PC-3 (cell line): ENCODE measurements around the gene LRBA. TPM values are rescaled to one million over a fixed set of nuclear protein-coding genes. Genes with fewer than 3 reads are reported as not detected.
"Not testable (repeated sequence)": the region's sequence is repeated elsewhere in the genome, so short reads cannot be mapped to it uniquely, and the experiment has no call there.

Experiments used
- ATAC-seq: fragments of 200-7000 bp; cut with Tn5 transposase; 2 replicates; pipeline ENCODE4 v1.9.1; 2020; ENCODE audit warnings: mild to moderate bottlenecking, moderate library complexity
- BruUV-seq: library from RNA; stranded (reverse); fragments of 400-500 nt; replicated peaks from 2 replicates; lab custom pipeline; 2021; lab: Mats Ljungman, UMichigan
- CTCF ChIA-PET: fragments of 300-600 bp; sonication (Branson Sonifier 250); formaldehyde crosslinking; loops from one replicate; lab custom pipeline; 2022; ENCODE audit warnings: antibody characterized with exemption; lab: Charles Lee
- POLR2A ChIA-PET: fragments of 300-600 bp; sonication (Branson Sonifier 250); formaldehyde crosslinking; loops from one replicate; lab custom pipeline; 2022; ENCODE audit warnings: antibody characterized with exemption; ENCODE audit not compliant: unreplicated experiment; lab: Charles Lee
- DNase-seq: peaks from one replicate; pipeline ENCODE4 v3.0.0-alpha.2; 2015
- H2AFZ ChIP-seq: fragments of 300-600 bp; sonication (generic); 2 replicates; pipeline ENCODE4 v1.6.0; 2016; ENCODE audit warnings: antibody characterized with exemption, low read length
- H3F3A ChIP-seq: fragments of 300-600 bp; sonication (generic); one replicate; pipeline ENCODE4 v1.6.0; 2017; ENCODE audit warnings: antibody characterized with exemption, low read length, control low read depth, mild to moderate bottlenecking; ENCODE audit not compliant: unreplicated experiment
- H3K27ac ChIP-seq: fragments of 300-600 bp; sonication (generic); 2 replicates; pipeline ENCODE4 v1.5.1; 2016; ENCODE audit warnings: mild to moderate bottlenecking, low read length
- H3K27me3 ChIP-seq: fragments of 300-600 bp; sonication (generic); 2 replicates; pipeline ENCODE4 v1.6.1; 2016; ENCODE audit warnings: low read length, mixed read lengths
- H3K36me3 ChIP-seq: fragments of 300-600 bp; sonication (generic); 2 replicates; pipeline ENCODE4 v1.6.1; 2016; ENCODE audit warnings: low read depth, mixed run types, low read length, mixed read lengths
- H3K4me1 ChIP-seq: fragments of 300-600 bp; sonication (generic); 2 replicates; pipeline ENCODE4 v1.5.1; 2016; ENCODE audit warnings: low read length; ENCODE audit not compliant: insufficient read depth
- H3K4me2 ChIP-seq: fragments of 300-600 bp; sonication (generic); 2 replicates; pipeline ENCODE4 v1.6.0; 2016; ENCODE audit warnings: low read length
- H3K4me3 ChIP-seq: fragments of 300-600 bp; sonication (generic); 2 replicates; pipeline ENCODE4 v1.5.1; 2016; ENCODE audit warnings: mild to moderate bottlenecking, low read length, mixed read lengths
- H3K79me2 ChIP-seq: fragments of 300-600 bp; sonication (generic); 2 replicates; pipeline ENCODE4 v1.6.1; 2017; ENCODE audit warnings: low read length, mixed read lengths
- H3K9ac ChIP-seq: fragments of 300-600 bp; sonication (generic); 2 replicates; pipeline ENCODE4 v1.6.0; 2016; ENCODE audit warnings: mild to moderate bottlenecking, low read length
- H3K9me2 ChIP-seq: fragments of 300-600 bp; sonication (generic); replicated peaks from 2 replicates; pipeline ENCODE4 v1.6.1; 2016; ENCODE audit warnings: mixed run types, low read length, mixed read lengths
- H3K9me3 ChIP-seq: fragments of 300-600 bp; sonication (generic); 2 replicates; pipeline ENCODE4 v1.6.1; 2016; ENCODE audit warnings: low read length, mixed read lengths
- H4K20me1 ChIP-seq: fragments of 300-600 bp; sonication (generic); 2 replicates; pipeline ENCODE4 v1.6.1; 2016; ENCODE audit warnings: low read length, mixed read lengths
- EZH2 ChIP-seq: fragments of 300-600 bp; sonication (generic); IDR thresholded peaks from one replicate; pipeline ENCODE4 v1.6.1; 2017; ENCODE audit warnings: antibody characterized with exemption, mild to moderate bottlenecking, low read length; ENCODE audit not compliant: unreplicated experiment
- EZH2phosphoT487 ChIP-seq: fragments of 300-600 bp; sonication (generic); IDR thresholded peaks from 2 replicates; pipeline ENCODE4 v1.6.1; 2018; ENCODE audit warnings: mild to moderate bottlenecking, antibody characterized with exemption, low read length, borderline replicate concordance
- intact Hi-C: fragments of 100-400 bp; cut with micrococcal nuclease; formaldehyde crosslinking; loops from 2 replicates; pipeline ENCODE4 v1.9.0; 2023
- total RNA-seq: library from RNA; depleted of rRNA; stranded (reverse); fragments of >200 nt; gene quantifications from 2 replicates; pipeline ENCODE4 v1.2.3, GENCODE V29; 2014
- TF ChIP-seq, protein P1 (sequence below): fragments of 300-600 bp; sonication (generic); conservative IDR thresholded peaks from 2 replicates; pipeline ENCODE4 v1.5.1; 2017; ENCODE audit warnings: antibody characterized with exemption, low read depth, mild to moderate bottlenecking, low read length

The LRBA gene
- total RNA-seq, 1 experiment from 2014 or later: 40.8 TPM

DNA sequence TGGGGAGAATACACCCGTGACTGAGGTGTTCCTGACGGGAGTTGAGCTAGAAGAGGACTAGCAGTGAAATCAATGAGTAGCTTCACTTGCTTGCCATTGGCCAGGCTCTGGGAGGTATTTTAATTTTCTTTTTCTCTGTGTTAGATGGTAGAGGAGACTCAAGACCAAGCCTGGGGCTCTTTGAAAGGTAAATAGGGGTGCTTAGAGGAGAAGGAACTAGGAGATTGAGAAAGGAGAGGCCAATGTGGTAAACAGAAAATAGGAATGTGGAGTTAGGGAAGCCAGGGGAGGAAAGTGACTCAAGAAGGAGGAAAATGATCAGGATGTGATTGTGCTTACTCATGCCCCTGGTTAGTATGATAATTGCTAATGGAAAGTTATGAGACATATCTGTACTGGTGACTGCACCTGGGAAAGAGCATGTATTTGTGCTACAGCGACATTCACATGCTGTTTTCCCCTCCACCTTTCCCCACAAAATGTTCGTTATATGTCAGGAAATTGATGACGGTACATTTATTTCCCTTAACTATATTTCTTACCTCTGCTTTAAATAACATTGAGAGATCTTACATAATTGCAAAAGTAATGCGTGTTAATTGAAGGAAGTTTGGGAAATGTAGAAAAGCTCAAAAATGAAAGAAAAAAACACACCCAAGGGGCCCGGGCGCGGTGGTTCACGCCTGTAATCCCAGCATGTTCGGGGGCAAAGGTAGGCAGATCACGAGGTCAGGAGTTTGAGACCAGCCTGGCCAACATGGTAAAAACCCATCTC is 16.9 kb upstream of the LRBA start:
- peak; percentile 76 for DNase-seq

DNA sequence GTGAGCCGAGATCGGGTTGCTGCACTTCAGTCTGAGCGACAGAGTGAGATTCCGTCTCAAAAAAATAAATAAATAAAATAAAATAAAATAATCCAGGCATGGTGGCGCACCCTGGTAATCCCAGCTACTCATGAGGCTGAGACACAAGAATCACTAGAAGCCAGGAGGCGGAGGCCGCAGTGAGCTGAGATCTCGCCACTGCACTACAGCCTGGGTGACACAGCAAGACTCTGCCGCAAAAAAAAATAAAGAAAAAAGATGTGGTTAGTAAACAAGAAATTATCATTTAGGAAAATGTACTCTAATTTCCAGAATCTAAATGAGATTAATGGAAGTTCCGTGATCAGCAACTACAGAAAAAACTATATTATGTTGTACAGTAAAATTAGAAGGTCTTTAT is 14.5 kb upstream of the LRBA start:
- H3K4me2 ChIP-seq: no peak overlapping the region
- no peak overlapping the region for H3K27ac ChIP-seq
- TF ChIP-seq, protein P1, sequence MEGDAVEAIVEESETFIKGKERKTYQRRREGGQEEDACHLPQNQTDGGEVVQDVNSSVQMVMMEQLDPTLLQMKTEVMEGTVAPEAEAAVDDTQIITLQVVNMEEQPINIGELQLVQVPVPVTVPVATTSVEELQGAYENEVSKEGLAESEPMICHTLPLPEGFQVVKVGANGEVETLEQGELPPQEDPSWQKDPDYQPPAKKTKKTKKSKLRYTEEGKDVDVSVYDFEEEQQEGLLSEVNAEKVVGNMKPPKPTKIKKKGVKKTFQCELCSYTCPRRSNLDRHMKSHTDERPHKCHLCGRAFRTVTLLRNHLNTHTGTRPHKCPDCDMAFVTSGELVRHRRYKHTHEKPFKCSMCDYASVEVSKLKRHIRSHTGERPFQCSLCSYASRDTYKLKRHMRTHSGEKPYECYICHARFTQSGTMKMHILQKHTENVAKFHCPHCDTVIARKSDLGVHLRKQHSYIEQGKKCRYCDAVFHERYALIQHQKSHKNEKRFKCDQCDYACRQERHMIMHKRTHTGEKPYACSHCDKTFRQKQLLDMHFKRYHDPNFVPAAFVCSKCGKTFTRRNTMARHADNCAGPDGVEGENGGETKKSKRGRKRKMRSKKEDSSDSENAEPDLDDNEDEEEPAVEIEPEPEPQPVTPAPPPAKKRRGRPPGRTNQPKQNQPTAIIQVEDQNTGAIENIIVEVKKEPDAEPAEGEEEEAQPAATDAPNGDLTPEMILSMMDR: no peak
- TF ChIP-seq EZH2: no peak
- no peak for TF ChIP-seq EZH2phosphoT487
- H3K9me3 ChIP-seq: no peaks in the 10 kb centered on the region
- no peaks in the 10 kb centered on the region for H3K79me2 ChIP-seq
- no peak for ATAC-seq
- H3K9ac ChIP-seq: no peak overlapping the region
- ChIA-PET POLR2A (no interaction called here), CTCF (no interaction called here)
- intact Hi-C loops: no loop called here
- no peaks in the 10 kb centered on the region for H4K20me1 ChIP-seq
- BruUV-seq: no TSS peak
- H3F3A ChIP-seq: no peaks in the 10 kb centered on the region
- no peaks in the 10 kb centered on the region for H3K27me3 ChIP-seq
- H3K9me2 ChIP-seq: no peaks in the 10 kb centered on the region
- H3K4me1 ChIP-seq: peaks cover 8% of the 10 kb centered on the region
- H3K4me3 ChIP-seq: no peak overlapping the region
- DNase-seq: no peak
- H2AFZ ChIP-seq: no peak overlapping the region
- H3K36me3 ChIP-seq: no peaks in the 10 kb centered on the region

More for the DNA sequence above, 16.9 kb upstream of the LRBA start:
- no peaks in the 10 kb centered on the region for H3K27me3 ChIP-seq
- POLR2A ChIA-PET: no interaction called here
- peak; percentile 89 for ATAC-seq
- no peaks in the 10 kb centered on the region for H4K20me1 ChIP-seq
- TF ChIP-seq, protein P1: no peak
- TF ChIP-seq EZH2 (no peak), EZH2phosphoT487 (no peak)
- peak overlapping the region; percentile 24; the same call in 1 of the 2 replicates for H3K9ac ChIP-seq
- no peaks in the 10 kb centered on the region for H3F3A ChIP-seq
- H3K4me3 ChIP-seq: no peak overlapping the region
- intact Hi-C loops: no loop called here
- peak overlapping the region; percentile 67 for H2AFZ ChIP-seq
- no peaks in the 10 kb centered on the region for H3K9me2 ChIP-seq
- H3K79me2 ChIP-seq: no peaks in the 10 kb centered on the region
- peaks cover 17% of the 10 kb centered on the region for H3K4me1 ChIP-seq
- no TSS peak for BruUV-seq
- no peaks in the 10 kb centered on the region for H3K9me3 ChIP-seq
- H3K27ac ChIP-seq: peak overlapping the region; percentile 77
- no peaks in the 10 kb centered on the region for H3K36me3 ChIP-seq
- H3K4me2 ChIP-seq: peak overlapping the region; percentile 38
- CTCF ChIA-PET: no interaction called here

DNA sequence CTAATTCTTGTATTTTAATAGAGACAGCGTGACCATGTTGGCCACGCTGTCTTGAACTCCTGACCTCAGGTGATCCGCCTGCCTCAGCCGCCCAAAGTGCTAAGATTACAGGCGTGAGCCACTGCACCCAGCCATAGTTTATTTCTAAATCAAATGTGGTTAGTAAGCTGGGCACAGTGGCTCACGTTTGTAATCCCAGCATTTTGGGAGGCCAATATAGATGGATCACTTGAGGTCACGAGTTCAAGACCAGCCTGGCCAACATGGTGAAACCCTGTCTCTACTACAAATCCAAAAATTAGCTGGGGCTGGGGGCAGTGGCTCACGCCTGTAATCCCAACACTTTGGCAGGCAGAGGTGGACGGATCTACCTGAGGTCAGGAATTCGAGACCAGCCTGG is 13.9 kb upstream of the LRBA start:
- ATAC-seq, H3K27ac ChIP-seq, H3K9ac ChIP-seq, H3K36me3 ChIP-seq, intact Hi-C loops, H4K20me1 ChIP-seq, CTCF ChIA-PET, POLR2A ChIA-PET, H3K9me2 ChIP-seq, H3K4me1 ChIP-seq, H3K9me3 ChIP-seq, BruUV-seq, H3K4me2 ChIP-seq, H3K79me2 ChIP-seq, H3F3A ChIP-seq, H3K27me3 ChIP-seq, H3K4me3 ChIP-seq, H2AFZ ChIP-seq, DNase-seq: not testable (repeated sequence)
